ENCODE data around the gene TNFSF4. TPM values are rescaled to one million over a fixed set of nuclear protein-coding genes. Genes with fewer than 3 reads are reported as not detected.

Gene TNFSF4
- polyA plus RNA-seq, 1 of the 3 experiments (the other 2 are of a cell fraction), result 25.9 TPM

DNA sequence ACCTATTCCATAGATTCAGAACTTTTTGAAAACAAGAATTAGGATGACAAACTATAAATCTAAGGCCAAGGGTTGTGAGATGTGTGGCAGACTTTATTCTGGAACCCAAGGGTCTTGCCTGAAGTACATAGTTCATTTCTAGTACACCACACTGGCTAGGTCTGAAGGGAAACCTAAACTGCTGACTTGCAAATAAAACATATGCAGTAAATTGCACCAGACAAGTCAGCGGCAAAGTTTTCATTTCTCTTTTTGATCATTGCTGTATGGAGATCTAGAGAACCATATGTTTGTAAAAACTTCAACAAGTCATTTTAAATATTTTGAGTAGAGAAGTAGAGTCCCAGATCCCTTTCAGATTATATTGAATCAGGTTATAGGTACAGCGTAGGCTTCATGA lies 43.9 kb downstream of the TNFSF4 start:
- Histone ChIP-seq H2AFZ (ENCODE audit: low read depth) (no peak overlapping the region), H3K9me3 (no peaks in the 10 kb centered on the region), H3K9ac (no peak overlapping the region), H3K36me3 (replicated peaks in 1 of 2; ENCODE audit: control insufficient read depth in 1 of 2, insufficient read depth in 2 of 2, low read length in 1 of 2) (no peaks in the 10 kb centered on the region), H4K20me1 (ENCODE audit: insufficient read depth) (no peaks in the 10 kb centered on the region), H3K9me2 (no peaks in the 10 kb centered on the region; the same call in 1 of the 2 replicates), H3K4me3 (ENCODE audit: low read depth in 2 of 2, low read length in 1 of 2) (no peak overlapping the region), H3K27me3 (ENCODE audit: insufficient read depth) (no peaks in the 10 kb centered on the region), H3F3A (replicated peaks; ENCODE audit: insufficient read depth) (peaks cover 8% of the 10 kb centered on the region), H3K79me2 (ENCODE audit: insufficient read depth) (no peaks in the 10 kb centered on the region), H3K4me1 (ENCODE audit: control insufficient read depth in 1 of 2, insufficient read depth in 2 of 2, low read depth in 1 of 2, low read length in 1 of 2) (no peaks in the 10 kb centered on the region; a peak in 1 of 4 replicates), H3K27ac (ENCODE audit: low read depth in 2 of 2, low read length in 1 of 2) (no peak overlapping the region), H3K4me2 (no peak overlapping the region)
- ChIA-PET POLR2A (no interaction called here), CTCF (no interaction called here)
- TF ChIP-seq CHD2 (IDR thresholded peaks at IDR 0.05; ENCODE audit: low read length, partially characterized antibody), result no peak
- TF ChIP-seq MEF2A (IDR thresholded peaks at IDR 0.05; ENCODE audit: borderline replicate concordance, low read depth), result no peak
- no peak for TF ChIP-seq SIN3A (IDR thresholded peaks at IDR 0.05; ENCODE audit: borderline replicate concordance, low read depth, low read length)
- no peak for TF ChIP-seq JUND (IDR thresholded peaks at IDR 0.05)
- TF ChIP-seq, protein P1, sequence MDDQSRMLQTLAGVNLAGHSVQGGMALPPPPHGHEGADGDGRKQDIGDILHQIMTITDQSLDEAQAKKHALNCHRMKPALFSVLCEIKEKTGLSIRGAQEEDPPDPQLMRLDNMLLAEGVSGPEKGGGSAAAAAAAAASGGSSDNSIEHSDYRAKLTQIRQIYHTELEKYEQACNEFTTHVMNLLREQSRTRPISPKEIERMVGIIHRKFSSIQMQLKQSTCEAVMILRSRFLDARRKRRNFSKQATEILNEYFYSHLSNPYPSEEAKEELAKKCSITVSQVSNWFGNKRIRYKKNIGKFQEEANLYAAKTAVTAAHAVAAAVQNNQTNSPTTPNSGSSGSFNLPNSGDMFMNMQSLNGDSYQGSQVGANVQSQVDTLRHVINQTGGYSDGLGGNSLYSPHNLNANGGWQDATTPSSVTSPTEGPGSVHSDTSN (IDR thresholded peaks at IDR 0.05), result no peak
- DNase-seq, result no peak
- 68% methylated on average over 2 of the region's 2 CpGs for WGBS (ENCODE audit: low lambda C conversion rate)

- Histone ChIP-seq H3K27me3 (ENCODE audit: insufficient read depth) (no peaks in the 10 kb centered on the region), H3K36me3 (replicated peaks in 1 of 2; ENCODE audit: control insufficient read depth in 1 of 2, insufficient read depth in 2 of 2, low read length in 1 of 2) (no peaks in the 10 kb centered on the region), H4K20me1 (ENCODE audit: insufficient read depth) (no peaks in the 10 kb centered on the region), H3F3A (replicated peaks; ENCODE audit: insufficient read depth) (peaks cover 8% of the 10 kb centered on the region), H3K9me2 (no peaks in the 10 kb centered on the region), H3K4me2 (no peak overlapping the region), H3K4me3 (ENCODE audit: low read depth in 2 of 2, low read length in 1 of 2) (no peak overlapping the region), H3K79me2 (ENCODE audit: insufficient read depth) (no peaks in the 10 kb centered on the region), H2AFZ (ENCODE audit: low read depth) (no peak overlapping the region), H3K27ac (ENCODE audit: low read depth in 2 of 2, low read length in 1 of 2) (no peak overlapping the region), H3K9me3 (no peaks in the 10 kb centered on the region), H3K9ac (no peak overlapping the region), H3K4me1 (ENCODE audit: control insufficient read depth in 1 of 2, insufficient read depth in 2 of 2, low read depth in 1 of 2, low read length in 1 of 2) (no peaks in the 10 kb centered on the region; a peak in 1 of 4 replicates)
- WGBS (ENCODE audit: low lambda C conversion rate), result 37% methylated on average over 1 of the region's 1 CpG
- ChIA-PET POLR2A (no interaction called here), CTCF (interaction anchor here (0.6 kb wide), 1 partner anchor 31 kb away, joined by 3 read pairs; no protein-coding TSS in a partner anchor)
- no peak for DNase-seq
- TF ChIP-seq, protein P2, sequence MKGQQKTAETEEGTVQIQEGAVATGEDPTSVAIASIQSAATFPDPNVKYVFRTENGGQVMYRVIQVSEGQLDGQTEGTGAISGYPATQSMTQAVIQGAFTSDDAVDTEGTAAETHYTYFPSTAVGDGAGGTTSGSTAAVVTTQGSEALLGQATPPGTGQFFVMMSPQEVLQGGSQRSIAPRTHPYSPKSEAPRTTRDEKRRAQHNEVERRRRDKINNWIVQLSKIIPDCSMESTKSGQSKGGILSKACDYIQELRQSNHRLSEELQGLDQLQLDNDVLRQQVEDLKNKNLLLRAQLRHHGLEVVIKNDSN (IDR thresholded peaks at IDR 0.05; ENCODE audit: borderline replicate concordance, low read depth), result no peak
These were observed 44.5 kb downstream of the TNFSF4 start for GRCh38 chr1:173162601-173163000.

DNA sequence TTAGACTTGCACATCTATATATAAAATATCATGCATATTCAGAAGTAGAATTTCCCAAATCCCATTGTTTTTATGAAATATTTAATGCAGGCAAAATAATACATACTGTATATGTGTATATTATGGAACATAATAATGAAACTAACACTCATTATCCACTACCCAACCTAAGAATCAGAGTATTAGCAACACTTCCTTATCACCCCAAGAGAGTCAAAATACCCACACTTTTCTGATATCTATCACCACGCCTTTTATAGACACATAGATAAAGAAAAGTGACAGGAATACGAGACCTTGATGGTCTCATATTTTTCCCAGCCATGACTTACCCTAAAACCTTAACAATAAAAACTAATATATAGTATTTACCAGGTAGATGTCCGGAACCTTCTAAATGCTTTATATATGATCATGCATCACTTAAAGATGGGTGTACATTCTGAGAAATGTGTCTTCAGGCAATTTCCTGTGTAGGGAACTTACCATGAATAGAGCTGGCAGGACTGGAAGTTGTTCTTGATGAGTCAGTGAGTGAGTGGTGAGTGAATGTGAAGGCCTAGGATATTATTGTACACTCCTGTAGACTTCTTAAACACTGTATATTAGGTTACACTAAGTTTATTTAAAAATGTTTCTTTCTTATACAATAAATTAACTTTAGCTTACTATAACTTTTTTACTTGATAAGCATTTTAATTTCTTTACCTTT lies 45.5 kb downstream of the TNFSF4 start:
- WGBS (ENCODE audit: low lambda C conversion rate), result 58% methylated on average over 3 of the region's 3 CpGs
- Histone ChIP-seq H3K36me3 (replicated peaks in 1 of 2; ENCODE audit: control insufficient read depth in 1 of 2, insufficient read depth in 2 of 2, low read length in 1 of 2) (no peaks in the 10 kb centered on the region), H3K27me3 (ENCODE audit: insufficient read depth) (no peaks in the 10 kb centered on the region), H4K20me1 (ENCODE audit: insufficient read depth) (no peaks in the 10 kb centered on the region), H3F3A (replicated peaks; ENCODE audit: insufficient read depth) (peaks cover 8% of the 10 kb centered on the region), H3K4me1 (ENCODE audit: control insufficient read depth in 1 of 2, insufficient read depth in 2 of 2, low read depth in 1 of 2, low read length in 1 of 2) (no peaks in the 10 kb centered on the region; a peak in 1 of 4 replicates), H3K79me2 (ENCODE audit: insufficient read depth) (no peaks in the 10 kb centered on the region), H3K9me2 (no peaks in the 10 kb centered on the region), H3K4me2 (no peak overlapping the region), H3K4me3 (ENCODE audit: low read depth in 2 of 2, low read length in 1 of 2) (no peak overlapping the region), H3K9ac (no peak overlapping the region), H2AFZ (ENCODE audit: low read depth) (no peak overlapping the region; the same call in 1 of the 2 replicates), H3K9me3 (no peaks in the 10 kb centered on the region), H3K27ac (ENCODE audit: low read depth in 2 of 2, low read length in 1 of 2) (peak overlapping the region in 1 of 2 experiments; percentile 0; a peak in 2 of 4 replicates)
- TF ChIP-seq TCF12 (IDR thresholded peaks at IDR 0.05), result 0 out of 2 replicates have a peak, but pooled peaks have one; percentile 19
- TF ChIP-seq, protein P1 (IDR thresholded peaks at IDR 0.05), result peak; percentile 64
- no peak for TF ChIP-seq TAF1 (IDR thresholded peaks at IDR 0.05; ENCODE audit: borderline replicate concordance, low read depth, low read length)
- TF ChIP-seq, protein P3, sequence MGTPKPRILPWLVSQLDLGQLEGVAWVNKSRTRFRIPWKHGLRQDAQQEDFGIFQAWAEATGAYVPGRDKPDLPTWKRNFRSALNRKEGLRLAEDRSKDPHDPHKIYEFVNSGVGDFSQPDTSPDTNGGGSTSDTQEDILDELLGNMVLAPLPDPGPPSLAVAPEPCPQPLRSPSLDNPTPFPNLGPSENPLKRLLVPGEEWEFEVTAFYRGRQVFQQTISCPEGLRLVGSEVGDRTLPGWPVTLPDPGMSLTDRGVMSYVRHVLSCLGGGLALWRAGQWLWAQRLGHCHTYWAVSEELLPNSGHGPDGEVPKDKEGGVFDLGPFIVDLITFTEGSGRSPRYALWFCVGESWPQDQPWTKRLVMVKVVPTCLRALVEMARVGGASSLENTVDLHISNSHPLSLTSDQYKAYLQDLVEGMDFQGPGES (IDR thresholded peaks at IDR 0.05; ENCODE audit: low read depth, low read length), result no peak
- peak; percentile 45 for TF ChIP-seq JUND (IDR thresholded peaks at IDR 0.05)
- TF ChIP-seq SIN3A (IDR thresholded peaks at IDR 0.05; ENCODE audit: borderline replicate concordance, low read depth, low read length), result no peak
- TF ChIP-seq, protein P2 (IDR thresholded peaks at IDR 0.05; ENCODE audit: borderline replicate concordance, low read depth), result no peak
- no peak for TF ChIP-seq RFX5 (IDR thresholded peaks at IDR 0.05; ENCODE audit: low read length)
- peak; percentile 69 for TF ChIP-seq FOSL2 (IDR thresholded peaks at IDR 0.05; ENCODE audit: borderline replicate concordance, low read depth)
- TF ChIP-seq TEAD4 (IDR thresholded peaks at IDR 0.05; ENCODE audit: borderline replicate concordance, insufficient read depth), result no peak
- ChIA-PET CTCF (no interaction called here), POLR2A (no interaction called here)
- DNase-seq, result no peak

All from SK-N-SH (cell line).